Aorta (tissue), 5 donors: Measurements from ENCODE around the gene DTHD1. TPM values are rescaled to one million over a fixed set of nuclear protein-coding genes. Genes with fewer than 3 reads are reported as not detected.

Source experiments
- ATAC-seq: fragments of 200-7000 bp; cut with Tn5 transposase; one replicate; pipeline ENCODE4 v1.9.1; 2022; ENCODE audit warnings: moderate library complexity; ENCODE audit not compliant: low FRiP score
- DNase-seq, 2 donors: peaks; one replicate each; pipeline ENCODE4 v3.0.0-alpha.2; 2020
- H3K27ac ChIP-seq, 2 donors: one replicate each; pipeline ENCODE4 v1.5.1; 2013; ENCODE audit warnings: low read length in 2 of 2, mild to moderate bottlenecking in 2 of 2, moderate library complexity in 2 of 2, control low read depth in 1 of 2, inconsistent platforms in 1 of 2, low read depth in 1 of 2
- H3K27me3 ChIP-seq, 2 donors: one replicate each; pipeline ENCODE4 v1.6.1; 2013; ENCODE audit warnings: control low read depth in 1 of 2, low read length in 1 of 2, mild to moderate bottlenecking in 1 of 2, moderate library complexity in 1 of 2; ENCODE audit not compliant: insufficient read depth in 2 of 2, control insufficient read depth in 1 of 2
- H3K36me3 ChIP-seq, 2 donors: one replicate each; pipeline ENCODE4 v1.6.1; 2013; ENCODE audit warnings: control low read depth in 1 of 2, low read length in 1 of 2, mild to moderate bottlenecking in 1 of 2; ENCODE audit not compliant: insufficient read depth in 2 of 2, control insufficient read depth in 1 of 2
- H3K4me1 ChIP-seq, 2 donors: one replicate each; pipeline ENCODE4 v1.6.1; 2013; ENCODE audit warnings: low read length in 2 of 2, control low read depth in 1 of 2, mild to moderate bottlenecking in 1 of 2, moderate library complexity in 1 of 2; ENCODE audit not compliant: insufficient read depth in 2 of 2, control insufficient read depth in 1 of 2
- H3K4me3 ChIP-seq, 2 donors: one replicate each; pipeline ENCODE4 v1.5.1; 2013; ENCODE audit warnings: low read length in 2 of 2, control low read depth in 1 of 2, mild to moderate bottlenecking in 1 of 2
- H3K9me3 ChIP-seq: one replicate; pipeline ENCODE4 v1.6.1; 2013; ENCODE audit warnings: mild to moderate bottlenecking, low read length; ENCODE audit not compliant: control insufficient read depth
- WGBS, 2 donors: extraction: QIAGEN DNeasy Blood & Tissue Kit; methylation state at CpG; one replicate each; pipeline ENCODE4 v1.1.7; 2013; 5-methylcytosine and 5-hydroxymethylcytosine counted together
- intact Hi-C, 2 donors: fragments of 100-400 bp; cut with DNase I; formaldehyde crosslinking; loops; one replicate each; pipeline versions ENCODE4 v1.14.2 to v1.15.0; 2022
- polyA plus RNA-seq, 2 donors: library from polyadenylated mRNA; stranded (reverse); fragments of 200-250 nt; gene quantifications; one replicate each; pipeline ENCODE4 v1.2.3, GENCODE V29; 2013
- total RNA-seq, 2 donors: library from RNA; stranded (reverse); fragmentation: NEBNext Ultra II Directional; extraction: Animal tissue kit (Norgen Biotek cat#: 25700); gene quantifications; one replicate each; pipeline ENCODE4 v1.2.1, GENCODE V29; 2021
- donor health status: healthy with polysubstance abuse.
- donor health status: Bipolar disorder and iron deficiency.
- donor health status: DM: no; HTN: no; CAD: no.
- donor health status: DM: no; HTN: no; CAD: no.
- donor health status: DM: yes; HTN: yes; CAD: no.

The DTHD1 gene
- total and polyA plus RNA-seq, 4 donors, result 0.58 to 1.0 TPM; not detected in 2

- no peaks in the 10 kb centered on the region for H3K4me1 ChIP-seq
- intact Hi-C loops, result no loop called here
- H3K4me3 ChIP-seq, result no peak overlapping the region
- no peak for ATAC-seq
- no peak for DNase-seq
- H3K9me3 ChIP-seq, result no peaks in the 10 kb centered on the region
- no peaks in the 10 kb centered on the region for H3K27me3 ChIP-seq
- H3K36me3 ChIP-seq, result no peaks in the 10 kb centered on the region
- no peak overlapping the region for H3K27ac ChIP-seq
- 83 to 87% methylated on average over 3 of the region's 3 CpGs for WGBS, 2 donors
These were observed 22.2 kb downstream of the DTHD1 start for GRCh38 chr4:36303426-36304137.

DNA sequence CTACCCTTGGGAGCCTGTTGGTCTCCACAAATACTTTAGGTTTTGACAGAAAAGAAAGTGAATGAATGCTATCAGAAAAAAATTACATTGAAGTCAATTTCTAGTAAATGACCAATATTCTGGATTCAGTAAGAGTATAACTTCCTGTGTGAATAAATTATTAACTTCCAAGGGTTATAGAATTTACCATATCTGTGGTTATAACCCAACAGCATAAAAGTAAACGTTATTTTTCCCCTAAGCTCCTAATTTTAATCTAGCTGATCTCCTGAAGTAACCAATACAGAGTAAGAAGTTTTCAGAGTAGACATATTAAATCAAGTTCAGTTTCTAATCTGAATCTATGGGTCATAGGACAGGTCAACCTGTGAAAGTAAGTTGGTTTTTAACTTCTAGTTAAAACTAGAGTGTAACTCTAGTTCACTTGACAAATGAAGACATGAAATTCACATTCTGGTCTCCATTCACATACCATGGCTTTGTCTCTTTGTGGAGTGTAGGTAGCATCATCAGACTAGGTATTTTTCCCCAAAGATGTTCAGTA is 22.8 kb downstream of the DTHD1 start:
- Histone ChIP-seq H3K4me3 (no peak overlapping the region), H3K4me1 (no peaks in the 10 kb centered on the region), H3K27me3 (no peaks in the 10 kb centered on the region), H3K27ac (no peak overlapping the region), H3K9me3 (no peaks in the 10 kb centered on the region), H3K36me3 (no peaks in the 10 kb centered on the region)
- ATAC-seq, result no peak
- WGBS, 2 donors, result 65 to 73% methylated on average over 1 of the region's 1 CpG
- DNase-seq, result no peak
- intact Hi-C loops, result no loop called here

GRCh38 chr4:36308150-36308549 is 26.7 kb downstream of the DTHD1 start:
- H3K4me1 ChIP-seq, result no peaks in the 10 kb centered on the region
- 50 to 52% methylated on average over 2 of the region's 2 CpGs for WGBS, 2 donors
- ATAC-seq (no peak), DNase-seq (no peak)
- H3K9me3 ChIP-seq, result no peaks in the 10 kb centered on the region
- no peak overlapping the region for H3K4me3 ChIP-seq
- H3K27ac ChIP-seq, result no peak overlapping the region
- H3K27me3 ChIP-seq, result no peaks in the 10 kb centered on the region
- H3K36me3 ChIP-seq, result no peaks in the 10 kb centered on the region
- intact Hi-C loops, result no loop called here

DNA sequence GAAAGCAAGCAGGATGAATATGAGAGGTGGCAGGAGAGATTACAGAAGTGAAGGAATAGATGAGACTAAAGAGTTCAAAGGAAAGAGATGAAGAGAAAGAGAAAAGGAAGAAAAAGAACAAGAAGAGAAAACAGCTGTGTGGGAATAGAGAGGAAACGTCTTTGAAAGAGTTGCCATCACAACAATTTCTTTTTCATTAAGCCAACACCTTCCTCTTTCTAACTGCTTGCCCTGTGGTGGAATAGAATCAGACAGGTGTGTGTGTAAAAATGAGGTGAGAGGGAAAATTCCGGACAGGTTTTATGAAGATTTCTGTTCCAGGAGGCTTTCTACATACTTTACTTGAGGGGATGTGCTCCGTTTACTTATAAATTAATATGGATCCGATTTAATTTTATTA is 28.8 kb downstream of the DTHD1 start:
- ATAC-seq (no peak), DNase-seq (no peak)
- H3K27me3 ChIP-seq, result no peaks in the 10 kb centered on the region
- WGBS, 2 donors, result 75 to 79% methylated on average over 4 of the region's 4 CpGs
- no peaks in the 10 kb centered on the region for H3K36me3 ChIP-seq
- H3K9me3 ChIP-seq, result no peaks in the 10 kb centered on the region
- intact Hi-C loops, result no loop called here
- no peak overlapping the region for H3K4me3 ChIP-seq
- no peaks in the 10 kb centered on the region for H3K4me1 ChIP-seq
- no peak overlapping the region for H3K27ac ChIP-seq

DNA sequence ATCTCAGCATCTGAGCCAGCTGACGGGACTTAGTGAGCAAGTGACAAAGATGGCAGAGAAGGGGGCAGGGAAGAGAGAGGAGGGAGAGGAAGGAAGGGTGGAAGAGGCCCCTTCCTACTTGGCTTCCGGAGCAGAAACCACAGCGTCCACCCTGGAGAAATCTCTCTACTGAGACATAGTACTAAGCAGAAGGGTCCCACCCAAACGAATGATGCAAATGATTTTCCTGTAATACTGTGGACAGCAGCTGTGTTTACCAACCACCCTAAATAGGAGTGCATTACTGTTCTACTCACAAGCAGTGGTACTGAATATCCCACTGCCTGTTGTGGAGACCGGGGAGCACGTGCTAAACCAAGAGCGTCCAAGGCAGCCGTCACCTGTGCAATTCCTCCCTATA is 29.4 kb downstream of the DTHD1 start:
- no peaks in the 10 kb centered on the region for H3K4me1 ChIP-seq
- ATAC-seq, result peak; percentile 48
- H3K27ac ChIP-seq, result no peak overlapping the region
- 70 to 82% methylated on average over 8 of the region's 8 CpGs for WGBS, 2 donors
- intact Hi-C loops, result no loop called here
- H3K36me3 ChIP-seq, result no peaks in the 10 kb centered on the region
- no peaks in the 10 kb centered on the region for H3K9me3 ChIP-seq
- DNase-seq, result peak in 1 of 2 donors; percentile 61
- no peaks in the 10 kb centered on the region for H3K27me3 ChIP-seq
- H3K4me3 ChIP-seq, result no peak overlapping the region

DNA sequence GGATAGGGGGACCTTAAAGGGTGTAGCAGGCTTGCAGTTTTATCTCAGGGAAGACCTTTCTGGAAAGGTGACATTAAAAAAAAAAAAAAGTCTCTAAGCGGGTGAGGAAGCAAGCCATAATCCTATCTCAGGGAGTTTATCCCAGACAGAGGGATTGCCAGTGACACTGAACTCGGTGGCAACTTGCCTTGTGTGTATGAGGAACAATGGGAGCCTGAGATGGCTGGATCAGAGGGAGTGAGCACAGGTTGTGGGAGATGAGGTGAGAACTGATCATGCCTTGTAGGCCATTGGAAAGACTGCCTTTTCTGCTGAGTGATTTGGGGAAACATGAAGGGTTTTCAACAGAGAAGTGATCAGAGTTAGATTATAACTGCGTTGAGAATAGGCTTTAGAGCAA is 31.1 kb downstream of the DTHD1 start:
- intact Hi-C loops, result no loop called here
- Histone ChIP-seq H3K4me3 (no peak overlapping the region), H3K36me3 (no peaks in the 10 kb centered on the region), H3K27ac (no peak overlapping the region), H3K4me1 (no peaks in the 10 kb centered on the region), H3K9me3 (no peaks in the 10 kb centered on the region), H3K27me3 (no peaks in the 10 kb centered on the region)
- ATAC-seq, result no peak
- WGBS, 2 donors, result 70 to 84% methylated on average over 3 of the region's 3 CpGs
- DNase-seq, result no peak

DNA sequence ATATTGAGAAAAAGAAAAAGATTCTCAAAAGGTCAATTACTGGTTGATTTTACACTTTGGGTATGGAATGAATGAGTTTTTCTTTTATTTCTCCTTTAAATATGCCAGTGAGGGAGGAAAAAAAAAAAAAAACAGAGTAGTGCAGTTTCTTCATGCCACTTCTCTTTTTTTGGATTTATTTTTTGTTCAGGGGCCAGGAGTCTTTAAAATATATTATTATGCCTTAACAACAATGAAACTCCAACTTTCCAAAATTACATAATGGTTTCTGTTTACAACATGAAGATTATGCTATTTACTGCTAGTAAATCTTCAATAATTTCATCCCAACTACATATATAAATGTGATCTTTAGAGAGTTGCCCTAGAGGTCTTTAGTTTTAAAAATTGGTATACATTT is 31.9 kb downstream of the DTHD1 start:
- DNase-seq (no peak), ATAC-seq (no peak)
- no peak overlapping the region for H3K27ac ChIP-seq
- H3K36me3 ChIP-seq, result no peaks in the 10 kb centered on the region
- intact Hi-C loops, result no loop called here
- H3K27me3 ChIP-seq, result no peaks in the 10 kb centered on the region
- no peak overlapping the region for H3K4me3 ChIP-seq
- no peaks in the 10 kb centered on the region for H3K9me3 ChIP-seq
- no peaks in the 10 kb centered on the region for H3K4me1 ChIP-seq

DNA sequence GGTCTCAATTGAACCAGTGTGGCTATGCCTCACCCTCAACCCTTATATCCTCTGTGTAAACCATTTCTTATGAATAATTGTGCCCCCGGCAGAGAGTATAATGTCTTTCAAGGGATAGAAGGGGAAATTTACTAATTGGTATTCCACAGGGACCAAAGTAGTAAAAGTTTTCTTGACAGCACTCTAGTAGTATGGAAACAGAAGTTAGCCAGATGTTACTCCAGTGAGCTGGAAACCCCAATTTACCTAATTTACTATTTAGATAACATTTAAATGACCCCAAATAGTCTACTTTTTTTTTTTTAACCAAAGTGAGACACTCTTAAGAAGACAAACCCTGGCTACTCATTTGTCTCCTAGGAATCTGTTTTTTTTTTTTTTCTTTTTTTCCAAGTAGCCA is 32.3 kb downstream of the DTHD1 start:
- Histone ChIP-seq H3K36me3 (no peaks in the 10 kb centered on the region), H3K9me3 (no peaks in the 10 kb centered on the region), H3K4me3 (no peak overlapping the region), H3K27ac (no peak overlapping the region), H3K27me3 (no peaks in the 10 kb centered on the region), H3K4me1 (no peaks in the 10 kb centered on the region)
- no peak for ATAC-seq
- no peak for DNase-seq
- 31 to 32% methylated on average over 1 of the region's 1 CpG for WGBS, 2 donors
- intact Hi-C loops, result no loop called here

GRCh38 chr4:36316607-36317006 is 35.2 kb downstream of the DTHD1 start:
- Histone ChIP-seq H3K4me1 (no peaks in the 10 kb centered on the region), H3K9me3 (no peaks in the 10 kb centered on the region), H3K27ac (no peak overlapping the region), H3K27me3 (peaks cover 0 to under 1% of the 10 kb centered on the region in 2 donors), H3K4me3 (no peak overlapping the region), H3K36me3 (no peaks in the 10 kb centered on the region)
- intact Hi-C loops, result no loop called here
- no peak for DNase-seq
- ATAC-seq, result no peak
